H1 (cell line): ENCODE measurements around the gene ATG16L1. TPM values are rescaled to one million over a fixed set of nuclear protein-coding genes. Genes with fewer than 3 reads are reported as not detected.

Source experiments
- POLR2AphosphoS5 ChIP-seq: IDR thresholded peaks from 2 replicates; pipeline ENCODE4 v1.6.1; 2011; ENCODE audit warnings: low read depth, low read length
- SIRT6 ChIP-seq: IDR thresholded peaks from one replicate; pipeline ENCODE4 v1.7.1; 2012; ENCODE audit warnings: low read length, inconsistent platforms
- SUZ12 ChIP-seq: fragments of 200-600 bp; sonication (generic); IDR thresholded peaks from 2 replicates; pipeline ENCODE4 v1.6.1; 2012; ENCODE audit warnings: mild to moderate bottlenecking, inconsistent platforms, low read length, moderate library complexity, mixed read lengths
- polyA plus RNA-seq, 7 experiments: library from polyadenylated mRNA; depleted of rRNA in 3 of 7; stranded (reverse) in 5 of 7; unstranded in 2 of 7; fragments of >200 nt in 5 of 7; fragments of 200-250 nt in 2 of 7; gene quantifications; 1 replicate in 5 of 7; 2 replicates in 1 of 7; 4 replicates in 1 of 7; pipeline versions ENCODE4 v1.2.1 to v1.2.3, GENCODE V29; 2011 to 2013; ENCODE audit warnings: missing spikeins in 2 of 7, mixed read lengths in 2 of 7
- total RNA-seq: library from RNA; stranded (reverse); fragmentation: NEBNext Ultra II Directional; extraction: Animal tissue kit (Norgen Biotek cat#: 25700); gene quantifications from 2 replicates; pipeline ENCODE4 v1.2.1, GENCODE V29; 2021
- TF ChIP-seq, protein P1 (sequence below): IDR thresholded peaks from 2 replicates; pipeline ENCODE4 v1.6.1; 2012; ENCODE audit warnings: low read length, inconsistent platforms

ATG16L1 gene
- total and polyA plus RNA-seq, 2 of the 8 experiments (the other 6 are each of a cell fraction or from before 2014, with no cell fraction given): 18.3 to 31.0 TPM

DNA sequence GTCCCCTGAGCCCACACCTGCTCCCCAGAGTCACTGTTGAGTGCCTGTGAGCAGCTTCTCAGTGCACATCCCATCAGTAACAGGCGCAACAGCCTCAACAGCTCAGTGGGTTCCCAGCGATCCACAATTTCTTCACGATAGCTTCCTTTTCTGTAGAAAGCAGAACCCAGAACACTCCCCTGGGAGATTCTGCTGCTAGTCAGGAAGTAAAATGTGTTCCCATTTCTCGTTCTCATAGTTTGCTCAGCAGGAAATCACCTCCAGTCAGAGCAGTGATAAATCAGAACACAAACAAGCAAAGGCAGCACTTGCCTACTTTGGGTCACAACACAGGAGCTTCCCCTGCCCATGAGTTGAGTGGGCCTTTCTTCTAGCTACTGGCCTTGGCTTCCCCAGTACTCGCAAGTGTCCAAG lies 48.9 kb upstream of the ATG16L1 start (continued):
- TF ChIP-seq, protein P1, sequence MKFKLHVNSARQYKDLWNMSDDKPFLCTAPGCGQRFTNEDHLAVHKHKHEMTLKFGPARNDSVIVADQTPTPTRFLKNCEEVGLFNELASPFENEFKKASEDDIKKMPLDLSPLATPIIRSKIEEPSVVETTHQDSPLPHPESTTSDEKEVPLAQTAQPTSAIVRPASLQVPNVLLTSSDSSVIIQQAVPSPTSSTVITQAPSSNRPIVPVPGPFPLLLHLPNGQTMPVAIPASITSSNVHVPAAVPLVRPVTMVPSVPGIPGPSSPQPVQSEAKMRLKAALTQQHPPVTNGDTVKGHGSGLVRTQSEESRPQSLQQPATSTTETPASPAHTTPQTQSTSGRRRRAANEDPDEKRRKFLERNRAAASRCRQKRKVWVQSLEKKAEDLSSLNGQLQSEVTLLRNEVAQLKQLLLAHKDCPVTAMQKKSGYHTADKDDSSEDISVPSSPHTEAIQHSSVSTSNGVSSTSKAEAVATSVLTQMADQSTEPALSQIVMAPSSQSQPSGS: no peak
- TF ChIP-seq POLR2AphosphoS5: no peak
- TF ChIP-seq SUZ12: no peak
- no peak for TF ChIP-seq SIRT6
